Measurements from ENCODE around the gene PDE6A. TPM values are rescaled to one million over a fixed set of nuclear protein-coding genes. Genes with fewer than 3 reads are reported as not detected.

PDE6A gene
- total and polyA plus RNA-seq, 2 of the 13 experiments (the other 11 are each of a cell fraction or from before 2014, with no cell fraction given), result 0.01 TPM; not detected in 1

- no peak for TF ChIP-seq ZBTB34 (CRISPR knock-in tag; IDR thresholded peaks at IDR 0.05)
- TF ChIP-seq KDM3A (CRISPR knock-in tag; IDR thresholded peaks at IDR 0.05; ENCODE audit: low read depth), result no peak
- TF ChIP-seq ZNF703 (CRISPR knock-in tag; IDR thresholded peaks at IDR 0.05; ENCODE audit: borderline replicate concordance), result no peak
- TF ChIP-seq GZF1 (CRISPR knock-in tag; IDR thresholded peaks at IDR 0.05), result no peak
These were observed 111.3 kb downstream of the PDE6A start (continued) for GRCh38 chr5:149833116-149833827.

GRCh38 chr5:149832636-149833035, 112.0 kb downstream of the PDE6A start:
- ChIA-PET CTCF (ENCODE audit: low intra/inter-chr PET ratio, low total read pairs) (interaction anchor here (0.7 to 2.8 kb wide), 2 partner anchors 20 to 158 kb away, joined by 4 to 26 read pairs; no protein-coding TSS in a partner anchor), POLR2A (no interaction called here)
- Histone ChIP-seq H3K4me1 (ENCODE audit: insufficient read depth, low read length) (no peaks in the 10 kb centered on the region), H3K9me3 (ENCODE audit: low read length) (no peaks in the 10 kb centered on the region), H4K20me1 (ENCODE audit: insufficient read depth, low read length) (no peaks in the 10 kb centered on the region), H3K4me3 (replicated peaks in 1 of 3; ENCODE audit: insufficient read depth in 1 of 3, low read depth in 2 of 3, low read length in 3 of 3) (no peak overlapping the region), H3K36me3 (replicated peaks in 1 of 2; ENCODE audit: control insufficient read depth in 1 of 2, insufficient read depth in 2 of 2, low read length in 2 of 2) (no peaks in the 10 kb centered on the region), H3K27ac (ENCODE audit: extremely low read length, insufficient read depth, low read length) (no peak overlapping the region), H2AFZ (ENCODE audit: low read length) (no peak overlapping the region), H3K4me2 (ENCODE audit: low read depth, low read length) (no peak overlapping the region), H3K79me2 (ENCODE audit: insufficient read depth, low read length) (no peaks in the 10 kb centered on the region), H3K27me3 (ENCODE audit: control insufficient read depth in 1 of 2, insufficient read depth in 2 of 2, low read length in 2 of 2) (no peaks in the 10 kb centered on the region), H3K9ac (ENCODE audit: insufficient read depth, low read depth, low read length) (no peak overlapping the region)
- FAIRE-seq (no peak), ATAC-seq (no peak), DNase-seq (ENCODE audit: low spot score) (no peak)
- in situ Hi-C loops (cut with HindIII; ENCODE audit: extremely low pct_ligation_motif_present, low pct_unique_long_range_greater_than_20kb) (no loop called here), intact Hi-C loops (cut with micrococcal nuclease; ENCODE audit: unreplicated experiment) (loop anchor here (10.0 kb wide), 1 partner anchor 292 kb away; no protein-coding TSS in a partner anchor)
- 67% methylated on average over 2 of the region's 12 CpGs for WGBS (ENCODE audit: low lambda C conversion rate)
- BruUV-seq (replicated peaks), result no TSS peak
- TF ChIP-seq ZBTB46 (CRISPR knock-in tag; IDR thresholded peaks at IDR 0.05; ENCODE audit: borderline replicate concordance) (no peak), ZNF451 (CRISPR knock-in tag; IDR thresholded peaks at IDR 0.05) (no peak), ZNF274 (CRISPR knock-in tag; IDR thresholded peaks at IDR 0.05) (no peak), ARID5B (CRISPR knock-in tag; IDR thresholded peaks at IDR 0.05) (no peak), E2F1 (CRISPR knock-in tag; IDR thresholded peaks at IDR 0.05) (no peak), ZNF333 (CRISPR knock-in tag; IDR thresholded peaks at IDR 0.05; ENCODE audit: borderline replicate concordance) (no peak), ZNF605 (CRISPR knock-in tag; IDR thresholded peaks at IDR 0.05) (no peak), NBN (conservative IDR thresholded peaks at IDR 0.05) (no peak), SRSF9 (IDR thresholded peaks at IDR 0.05; ENCODE audit: borderline replicate concordance, insufficient read depth, low read depth, low read length, poor library complexity, severe bottlenecking) (no peak), TAF15 (IDR thresholded peaks at IDR 0.05; ENCODE audit: low read depth, low read length, poor library complexity, severe bottlenecking) (no peak)
